Neural progenitor cell (in vitro differentiated cells): ENCODE data around the gene TSSK2. TPM values are rescaled to one million over a fixed set of nuclear protein-coding genes. Genes with fewer than 3 reads are reported as not detected.
A peak's percentile ranks its signal among the peaks of the same experiment; 100 is the strongest.

Source experiments
- DNase-seq: peaks from one replicate; pipeline ENCODE4 v3.0.0-alpha.2; 2016; ENCODE audit warnings: low spot score
- H2AFZ ChIP-seq: fragments of 200-600 bp; sonication (generic); replicated peaks from 2 replicates; pipeline ENCODE4 v1.6.1; 2016; ENCODE audit warnings: antibody characterized with exemption
- H3F3A ChIP-seq: fragments of 200-600 bp; sonication (generic); 2 replicates; pipeline ENCODE4 v1.6.1; 2016; ENCODE audit warnings: antibody characterized with exemption, low read depth
- H3K27ac ChIP-seq: fragments of 200-600 bp; sonication (generic); 2 replicates; pipeline ENCODE4 v1.5.1; 2016; ENCODE audit warnings: mild to moderate bottlenecking
- H3K27me3 ChIP-seq: fragments of 200-600 bp; sonication (generic); 2 replicates; pipeline ENCODE4 v1.6.1; 2016; ENCODE audit warnings: mild to moderate bottlenecking, moderate library complexity
- H3K36me3 ChIP-seq: fragments of 200-600 bp; sonication (generic); 2 replicates; pipeline ENCODE4 v1.5.1; 2016
- H3K4me1 ChIP-seq: fragments of 200-600 bp; sonication (generic); 2 replicates; pipeline ENCODE4 v1.6.1; 2016; ENCODE audit warnings: mixed run types
- H3K4me2 ChIP-seq: fragments of 200-600 bp; sonication (generic); 2 replicates; pipeline ENCODE4 v1.6.1; 2016
- H3K4me3 ChIP-seq: fragments of 200-600 bp; sonication (generic); 2 replicates; pipeline ENCODE4 v1.5.1; 2016
- H3K79me2 ChIP-seq: fragments of 200-600 bp; sonication (generic); 2 replicates; pipeline ENCODE4 v1.6.1; 2016; ENCODE audit warnings: low read depth
- H3K9ac ChIP-seq: fragments of 200-600 bp; sonication (generic); 2 replicates; pipeline ENCODE4 v1.6.1; 2016
- H3K9me3 ChIP-seq: fragments of 200-600 bp; sonication (generic); 2 replicates; pipeline ENCODE4 v1.5.1; 2016; ENCODE audit warnings: low read depth
- H4K20me1 ChIP-seq: fragments of 200-600 bp; sonication (generic); 2 replicates; pipeline ENCODE4 v1.6.1; 2016; ENCODE audit warnings: low read depth
- H3K27ac Mint-ChIP-seq: 3 replicates; pipeline ENCODE4 v1.8.0; 2021; ENCODE audit warnings: mixed read lengths
- H3K27me3 Mint-ChIP-seq: 2 replicates; pipeline ENCODE4 v1.8.0; 2022; ENCODE audit warnings: low read depth, mild to moderate bottlenecking, inconsistent platforms, moderate library complexity, mixed read lengths; ENCODE audit not compliant: insufficient read depth
- H3K36me3 Mint-ChIP-seq: 3 replicates; pipeline ENCODE4 v1.8.0; 2021; ENCODE audit warnings: mixed read lengths
- H3K4me1 Mint-ChIP-seq: 3 replicates; pipeline ENCODE4 v1.8.0; 2021; ENCODE audit warnings: mixed read lengths
- H3K4me3 Mint-ChIP-seq: 3 replicates; pipeline ENCODE4 v1.8.0; 2021; ENCODE audit warnings: mild to moderate bottlenecking, moderate library complexity, mixed read lengths
- H3K9me3 Mint-ChIP-seq: 3 replicates; pipeline ENCODE4 v1.8.0; 2020; ENCODE audit warnings: mixed read lengths
- CTCF ChIP-seq: fragments of 200-600 bp; sonication (generic); IDR thresholded peaks from 2 replicates; pipeline ENCODE4 v1.5.1; 2017; ENCODE audit warnings: antibody characterized with exemption, mild to moderate bottlenecking
- EZH2 ChIP-seq: fragments of 200-600 bp; sonication (generic); IDR thresholded peaks from 2 replicates; pipeline ENCODE4 v1.6.1; 2017; ENCODE audit warnings: antibody characterized with exemption, mild to moderate bottlenecking, moderate library complexity
- EZH2phosphoT487 ChIP-seq: fragments of 200-600 bp; sonication (generic); IDR thresholded peaks from 2 replicates; pipeline ENCODE4 v1.6.1; 2017; ENCODE audit warnings: antibody characterized with exemption
- total RNA-seq: library from RNA; depleted of rRNA; stranded (reverse); fragments of >200 nt; gene quantifications from 2 replicates; pipeline ENCODE4 v1.2.3, GENCODE V29; 2015; ENCODE audit warnings: low replicate concordance

The TSSK2 gene
- total RNA-seq, 1 donor from 2014 or later, result not detected

- no peak for DNase-seq
- no peaks in the 10 kb centered on the region for H3K9me3 Mint-ChIP-seq
- no peak for TF ChIP-seq EZH2phosphoT487
- no peak for TF ChIP-seq CTCF
- no peak for TF ChIP-seq EZH2
- Histone ChIP-seq H3F3A (peaks cover 6% of the 10 kb centered on the region), H3K79me2 (peaks cover 100% of the 10 kb centered on the region), H3K36me3 (no peaks in the 10 kb centered on the region), H3K4me3 (no peak overlapping the region), H4K20me1 (peaks cover 97% of the 10 kb centered on the region), H3K4me1 (peaks cover 17% of the 10 kb centered on the region), H3K4me2 (no peak overlapping the region), H2AFZ (no peak overlapping the region), H3K27me3 (no peaks in the 10 kb centered on the region), H3K27ac (no peak overlapping the region), H3K9ac (no peak overlapping the region), H3K9me3 (no peaks in the 10 kb centered on the region)
- no peaks in the 10 kb centered on the region for H3K27me3 Mint-ChIP-seq
- no peak overlapping the region for H3K27ac Mint-ChIP-seq
- peaks cover 26% of the 10 kb centered on the region for H3K4me1 Mint-ChIP-seq
- H3K36me3 Mint-ChIP-seq, result peaks cover 14% of the 10 kb centered on the region
- no peak overlapping the region for H3K4me3 Mint-ChIP-seq
Measured at GRCh38 chr22:19114984-19115552, 16.0 kb upstream of the TSSK2 start.

GRCh38 chr22:19115628-19116027 is 15.5 kb upstream of the TSSK2 start:
- H4K20me1 ChIP-seq, result peaks cover 97% of the 10 kb centered on the region
- H3K36me3 ChIP-seq, result no peaks in the 10 kb centered on the region
- H3K27me3 ChIP-seq, result no peaks in the 10 kb centered on the region
- no peak overlapping the region for H3K27ac ChIP-seq
- peaks cover 6% of the 10 kb centered on the region for H3F3A ChIP-seq
- peaks cover 100% of the 10 kb centered on the region for H3K79me2 ChIP-seq
- no peak for DNase-seq
- Mint-ChIP-seq H3K27ac (no peak overlapping the region), H3K4me3 (no peak overlapping the region), H3K9me3 (no peaks in the 10 kb centered on the region), H3K36me3 (peaks cover 14% of the 10 kb centered on the region), H3K27me3 (no peaks in the 10 kb centered on the region), H3K4me1 (peaks cover 28% of the 10 kb centered on the region)
- H3K9ac ChIP-seq, result no peak overlapping the region
- H3K4me2 ChIP-seq, result no peak overlapping the region
- TF ChIP-seq CTCF (no peak), EZH2 (no peak), EZH2phosphoT487 (no peak)
- H3K9me3 ChIP-seq, result no peaks in the 10 kb centered on the region
- peaks cover 13% of the 10 kb centered on the region for H3K4me1 ChIP-seq
- no peak overlapping the region for H2AFZ ChIP-seq
- no peak overlapping the region for H3K4me3 ChIP-seq

- H3K27me3 ChIP-seq, result no peaks in the 10 kb centered on the region
- TF ChIP-seq EZH2, result no peak
- TF ChIP-seq EZH2phosphoT487, result no peak
- TF ChIP-seq CTCF, result no peak
- H3K79me2 ChIP-seq, result peaks cover 100% of the 10 kb centered on the region
- no peak overlapping the region for H3K4me2 ChIP-seq
- Mint-ChIP-seq H3K9me3 (no peaks in the 10 kb centered on the region), H3K36me3 (peaks cover 14% of the 10 kb centered on the region), H3K27me3 (no peaks in the 10 kb centered on the region), H3K27ac (peak overlapping the region; percentile 22), H3K4me1 (peaks cover 27% of the 10 kb centered on the region), H3K4me3 (no peak overlapping the region)
- H3K36me3 ChIP-seq, result no peaks in the 10 kb centered on the region
- peaks cover 5% of the 10 kb centered on the region for H3F3A ChIP-seq
- H3K9me3 ChIP-seq, result no peaks in the 10 kb centered on the region
- no peak overlapping the region for H3K27ac ChIP-seq
- no peak for DNase-seq
- no peak overlapping the region for H2AFZ ChIP-seq
- H3K4me3 ChIP-seq, result no peak overlapping the region
- peaks cover 93% of the 10 kb centered on the region for H4K20me1 ChIP-seq
- no peak overlapping the region for H3K9ac ChIP-seq
- peaks cover 7% of the 10 kb centered on the region for H3K4me1 ChIP-seq
Measured at GRCh38 chr22:19117111-19117512, 14.0 kb upstream of the TSSK2 start.
